ENCODE results near the gene DMGDH. TPM values are rescaled to one million over a fixed set of nuclear protein-coding genes. Genes with fewer than 3 reads are reported as not detected.

Gene DMGDH
- total RNA-seq, 8 experiments from 2014 or later = 1.8 to 10.8 (median 5.1) TPM

- in situ Hi-C loops (cut with MboI; ENCODE audit: low pct_unique_long_range_greater_than_20kb in 2 of 9, low sequenced_read_pairs in 9 of 9, unreplicated experiment in 9 of 9) = no loop called here
Measured at GRCh38 chr5:78953092-78953800, 116.2 kb downstream of the DMGDH start.

More at GRCh38 chr5:78953092-78953800, 116.2 kb downstream of the DMGDH start:
- WGBS, 10 experiments = 60 to 100% (median 79%) methylated on average over 1 to 4 of the region's 4 CpGs; no CpG with 5 or more reads in 1 of the 10 experiments
- Histone ChIP-seq H3K27ac (no peak overlapping the region), H3K4me3 (no peak overlapping the region), H3K4me1 (replicated peaks in 1 of 2) (no peaks in the 10 kb centered on the region)
- ATAC-seq (replicated peaks in 6 of 8) = peak in 1 of 8 experiments; percentile 24

Other genes with a start within 250 kb of the DMGDH start
- 10 to 100 TPM in 3 of 8 experiments, 1 to 10 TPM in 5; 6.6 to 27.4 (median 9.2) TPM for gene ARSB, start 84.4 kb downstream of the DMGDH start, total RNA-seq
- 10 to 100 TPM in 1 of 8 experiments, under 1 TPM in 6, not detected in 1; 0.21 to 19.8 (median 0.64) TPM for gene BHMT2, start 93 bp upstream of the DMGDH start, total RNA-seq
- gene BHMT, start 42.1 kb upstream of the DMGDH start, total RNA-seq = 1 to 10 TPM in 2 of 8 experiments, under 1 TPM in 6; 0.11 to 4.4 (median 0.58) TPM
- gene JMY, start 166.5 kb upstream of the DMGDH start, total RNA-seq = 10 to 100 TPM in 7 of 8 experiments, 1 to 10 TPM in 1; 8.8 to 30.6 (median 14.4) TPM